B cell (primary cell): ENCODE data around the gene FAM184B. TPM values are rescaled to one million over a fixed set of nuclear protein-coding genes. Genes with fewer than 3 reads are reported as not detected.

Experiments used
- ATAC-seq: fragments of 200-7000 bp; cut with Tn5 transposase; one replicate; pipeline ENCODE4 v1.10.0; 2021; ENCODE audit warnings: low read depth, mild to moderate bottlenecking, moderate number of reproducible peaks, moderate library complexity
- CTCF ChIA-PET: fragments of 350-600 bp; sonication (Branson Sonifier 250); formaldehyde crosslinking; loops from one replicate; lab custom pipeline; 2021; ENCODE audit warnings: antibody characterized with exemption, inconsistent platforms; lab: Charles Lee
- POLR2A ChIA-PET: fragments of 350-600 bp; sonication (Branson Sonifier 250); formaldehyde crosslinking; loops from one replicate; lab custom pipeline; 2021; ENCODE audit warnings: antibody characterized with exemption; lab: Charles Lee
- DNase-seq: peaks from one replicate; pipeline ENCODE4 v3.0.0; 2013
- H2AFZ ChIP-seq: 2 replicates; pipeline ENCODE4 v1.6.1; 2012; ENCODE audit warnings: mild to moderate bottlenecking, low read depth, low read length; ENCODE audit not compliant: insufficient read depth, poor library complexity, severe bottlenecking
- H3K27ac ChIP-seq, 2 donors: 1 replicate in 1 of 2; 2 replicates in 1 of 2; pipeline ENCODE4 v1.5.1; 2012 to 2013; ENCODE audit warnings: low read length in 2 of 2, mild to moderate bottlenecking in 2 of 2, moderate library complexity in 1 of 2
- H3K27me3 ChIP-seq, 4 experiments: fragments of 200-600 bp in 1 of 4; sonication (generic) in 1 of 4; replicated peaks in 1 of 4; 1 replicate in 2 of 4; 2 replicates in 2 of 4; pipeline versions ENCODE4 v1.6.1 to v1.7.0; 2013 to 2016; ENCODE audit warnings: low read length in 3 of 4, mild to moderate bottlenecking in 2 of 4, mixed read lengths in 1 of 4, moderate library complexity in 1 of 4; ENCODE audit not compliant: insufficient read depth in 4 of 4, control insufficient read depth in 3 of 4; ENCODE audit errors: control extremely low read depth in 1 of 4
- H3K36me3 ChIP-seq, 2 experiments: replicated peaks in 1 of 2; 1 replicate in 1 of 2; 2 replicates in 1 of 2; pipeline versions ENCODE4 v1.6.1 to v1.7.1; 2013; ENCODE audit warnings: low read length in 1 of 2; ENCODE audit not compliant: insufficient read depth in 2 of 2, control insufficient read depth in 1 of 2; ENCODE audit errors: control extremely low read depth in 1 of 2, extremely low read depth in 1 of 2
- H3K4me1 ChIP-seq, 2 donors: fragments of 200-600 bp in 1 of 2; sonication (generic) in 1 of 2; 1 replicate in 1 of 2; 2 replicates in 1 of 2; pipeline versions ENCODE4 v1.5.1 to v1.6.1; 2013 to 2017; ENCODE audit warnings: low read length in 2 of 2; ENCODE audit not compliant: control insufficient read depth in 2 of 2, insufficient read depth in 2 of 2
- H3K4me2 ChIP-seq: replicated peaks from 2 replicates; pipeline ENCODE3; 2012; ENCODE audit warnings: mild to moderate bottlenecking, low read depth, low read length; ENCODE audit not compliant: poor library complexity, severe bottlenecking
- H3K4me3 ChIP-seq, 5 experiments: fragments of 200-600 bp in 1 of 5; sonication (generic) in 1 of 5; 1 replicate in 3 of 5; 2 replicates in 2 of 5; pipeline versions ENCODE4 v1.5.1 to v1.7.0; 2011 to 2016; ENCODE audit warnings: low read length in 4 of 5, mild to moderate bottlenecking in 4 of 5, low read depth in 2 of 5, control low read depth in 1 of 5, moderate library complexity in 1 of 5; ENCODE audit not compliant: insufficient read depth in 1 of 5; ENCODE audit errors: control extremely low read depth in 1 of 5, extremely low read depth in 1 of 5
- H3K79me2 ChIP-seq: fragments of 200-600 bp; sonication (generic); one replicate; pipeline ENCODE4 v1.6.0; 2016; ENCODE audit warnings: low read length; ENCODE audit not compliant: control insufficient read depth, insufficient read depth
- H3K9ac ChIP-seq: fragments of 200-600 bp; sonication (generic); 2 replicates; pipeline ENCODE4 v1.6.1; 2017; ENCODE audit warnings: mild to moderate bottlenecking, low read length, moderate library complexity
- H3K9me3 ChIP-seq, 3 donors: one replicate each; pipeline versions ENCODE4 v1.6.1 to v1.7.1; 2013; ENCODE audit warnings: low read length in 2 of 3; ENCODE audit not compliant: control insufficient read depth in 2 of 3, insufficient read depth in 1 of 3; ENCODE audit errors: control extremely low read depth in 1 of 3
- H4K20me1 ChIP-seq: 2 replicates; pipeline ENCODE4 v1.6.0; 2012; ENCODE audit warnings: mild to moderate bottlenecking, low read length; ENCODE audit not compliant: insufficient read depth, control insufficient read depth, poor library complexity, severe bottlenecking
- H3K27ac Mint-ChIP-seq: one replicate; pipeline ENCODE4 v1.8.0; 2021; ENCODE audit warnings: mixed read lengths
- H3K27me3 Mint-ChIP-seq: one replicate; pipeline ENCODE4 v1.8.0; 2021; ENCODE audit warnings: mixed read lengths
- H3K4me1 Mint-ChIP-seq: one replicate; pipeline ENCODE4 v1.8.0; 2021; ENCODE audit warnings: mixed read lengths
- H3K4me3 Mint-ChIP-seq: one replicate; pipeline ENCODE4 v1.8.0; 2021; ENCODE audit warnings: mixed read lengths
- H3K9me3 Mint-ChIP-seq: one replicate; pipeline ENCODE4 v1.8.0; 2022; ENCODE audit warnings: mixed read lengths; ENCODE audit not compliant: insufficient read depth
- CTCF ChIP-seq: fragments of 200-600 bp; IDR thresholded peaks from one replicate; pipeline ENCODE4 v1.8.0; 2022; ENCODE audit warnings: antibody characterized with exemption, mild to moderate bottlenecking
- EZH2 ChIP-seq: IDR thresholded peaks from 2 replicates; pipeline ENCODE4 v1.6.1; 2012; ENCODE audit warnings: borderline replicate concordance, low read depth, mild to moderate bottlenecking, moderate library complexity, low read length; ENCODE audit not compliant: insufficient read depth, poor library complexity, severe bottlenecking
- WGBS: methylation state at CpG from one replicate; pipeline ENCODE4 v1.1.5; 2013; ENCODE audit warnings: missing lambda C conversion rate; ENCODE audit not compliant: insufficient coverage; 5-methylcytosine and 5-hydroxymethylcytosine counted together
- intact Hi-C: fragments of 100-400 bp; cut with micrococcal nuclease; formaldehyde crosslinking; loops from one replicate; pipeline ENCODE4 v1.10.0; 2022
- polyA plus RNA-seq: library from polyadenylated mRNA; depleted of rRNA; stranded (reverse); fragments of >200 nt; gene quantifications from 2 replicates; pipeline ENCODE4 v1.2.3, GENCODE V29; 2012
- total RNA-seq, 2 donors: library from RNA; stranded (reverse); fragments of 120-200 nt in 1 of 2; gene quantifications; 1 replicate in 1 of 2; 2 replicates in 1 of 2; pipeline versions ENCODE4 v1.2.3 to v1.2.4, GENCODE V29; 2013 to 2022

Gene FAM184B
- total and polyA plus RNA-seq, 2 donors (not counting 1 experiment from before 2014, with no cell fraction given) = not detected

GRCh38 chr4:17701882-17702281, 79.5 kb downstream of the FAM184B start:
- H3K4me3 Mint-ChIP-seq = no peak overlapping the region

More at GRCh38 chr4:17701882-17702281, 79.5 kb downstream of the FAM184B start:
- Histone ChIP-seq H3K4me2 (no peak overlapping the region), H3K79me2 (no peaks in the 10 kb centered on the region), H3K27me3 (no peaks in the 10 kb centered on the region), H3K9me3 (peaks cover 0 to 15% (median 5%) of the 10 kb centered on the region in 3 donors), H3K27ac (no peak overlapping the region), H3K4me1 (no peaks in the 10 kb centered on the region), H2AFZ (no peak overlapping the region), H3K36me3 (no peaks in the 10 kb centered on the region), H4K20me1 (no peaks in the 10 kb centered on the region), H3K4me3 (no peak overlapping the region), H3K9ac (no peak overlapping the region)
- 93% methylated on average over 4 of the region's 4 CpGs for WGBS
- H3K27me3 Mint-ChIP-seq = peaks cover 3% of the 10 kb centered on the region
- POLR2A ChIA-PET = no interaction called here
- intact Hi-C loops = no loop called here
- no peak for DNase-seq
- ATAC-seq = no peak
- no peaks in the 10 kb centered on the region for H3K4me1 Mint-ChIP-seq
- no peak for TF ChIP-seq EZH2
- no peak for TF ChIP-seq CTCF
- H3K27ac Mint-ChIP-seq = no peak overlapping the region
- CTCF ChIA-PET = interaction anchor here (0.6 kb wide), 1 partner anchor 230 kb away, joined by 3 read pairs; no protein-coding TSS in a partner anchor
- H3K9me3 Mint-ChIP-seq = peaks cover 6% of the 10 kb centered on the region
